Esophagus squamous epithelium (tissue), 5 donors: ENCODE results near the gene TTC39B. TPM values are rescaled to one million over a fixed set of nuclear protein-coding genes. Genes with fewer than 3 reads are reported as not detected.
A peak's percentile ranks its signal among the peaks of the same experiment; 100 is the strongest.

Experiments used
- DNase-seq: peaks from one replicate; lab custom pipeline; 2025; lab: John Stamatoyannopoulos, UW
- H3K27ac ChIP-seq, 4 donors: fragments of 200-600 bp; sonication (generic); one replicate each; pipeline ENCODE4 v1.5.1; 2016 to 2019; ENCODE audit warnings: mild to moderate bottlenecking in 1 of 4
- H3K27me3 ChIP-seq, 4 donors: fragments of 200-600 bp; sonication (generic); 1 replicate in 3 of 4; 2 replicates in 1 of 4; pipeline versions ENCODE4 v1.5.1 to v1.6.0; 2017 to 2021; ENCODE audit warnings: antibody characterized with exemption in 1 of 4
- H3K36me3 ChIP-seq, 3 donors: fragments of 200-600 bp; sonication (generic); one replicate each; pipeline ENCODE4 v1.5.1; 2016 to 2019
- H3K4me1 ChIP-seq, 3 donors: fragments of 200-600 bp; sonication (generic); one replicate each; pipeline ENCODE4 v1.5.1; 2017 to 2019
- H3K4me3 ChIP-seq, 4 donors: fragments of 200-600 bp; sonication (generic); 1 replicate in 3 of 4; 2 replicates in 1 of 4; pipeline ENCODE4 v1.5.1; 2016 to 2019; ENCODE audit warnings: mild to moderate bottlenecking in 2 of 4, moderate library complexity in 1 of 4
- H3K9me3 ChIP-seq, 3 donors: fragments of 200-600 bp; sonication (generic); one replicate each; pipeline ENCODE4 v1.5.1; 2016 to 2019
- CTCF ChIP-seq, 6 experiments: fragments of 450-650 bp in 4 of 6; fragments of 200-600 bp in 2 of 6; sonication (generic) in 2 of 6; IDR thresholded peaks; one replicate each; pipeline ENCODE4 v1.5.1; 2016 to 2019; ENCODE audit warnings: antibody characterized with exemption in 6 of 6, mild to moderate bottlenecking in 4 of 6, moderate library complexity in 4 of 6
- POLR2A ChIP-seq, 4 donors: fragments of 450-650 bp; IDR thresholded peaks; one replicate each; pipeline ENCODE4 v1.6.1; 2017; ENCODE audit warnings: antibody characterized with exemption in 4 of 4, mild to moderate bottlenecking in 4 of 4, moderate library complexity in 3 of 4
- whole genome bisulfite sequencing, 2 donors: methylation state at CpG; one replicate each; pipeline ENCODE4 v1.1.5; 2018; 5-methylcytosine and 5-hydroxymethylcytosine counted together
- intact Hi-C: fragments of 100-400 bp; cut with DNase I; formaldehyde crosslinking; loops from one replicate; pipeline ENCODE4 v1.15.0; 2022
- total RNA-seq, 4 donors: library from RNA; depleted of rRNA; stranded (reverse); fragments of >200 nt; gene quantifications; one replicate each; pipeline ENCODE4 v1.1.0, GENCODE V29; 2016
- donor health status: DM: yes; HTN: yes; CAD: no.

Gene TTC39B
- total RNA-seq, 4 donors from 2014 or later = 15.8 to 24.3 (median 17.5) TPM

- intact Hi-C loops = no loop called here
- Histone ChIP-seq H3K4me1 (peaks cover 15 to 49% (median 23%) of the 10 kb centered on the region in 3 donors), H3K27ac (peak overlapping the region in 1 of 4 donors; percentile 96), H3K9me3 (no peaks in the 10 kb centered on the region), H3K27me3 (no peaks in the 10 kb centered on the region), H3K4me3 (peak overlapping the region in 1 of 4 donors; percentile 82), H3K36me3 (no peaks in the 10 kb centered on the region)
- WGBS, 2 donors = 91 to 100% methylated on average over 1 of the region's 1 CpG
- no peak for DNase-seq
- no peak for TF ChIP-seq POLR2A (IDR thresholded peaks at IDR 0.05)
- TF ChIP-seq CTCF (IDR thresholded peaks at IDR 0.05) = no peak
These were observed 2.4 kb downstream of the TTC39B start for GRCh38 chr9:15304632-15305031.

- no peak for TF ChIP-seq CTCF (IDR thresholded peaks at IDR 0.05)
- TF ChIP-seq POLR2A (IDR thresholded peaks at IDR 0.05) = no peak
- no peak for DNase-seq
- 57 to 69% methylated on average over 1 of the region's 1 CpG for WGBS, 2 donors
- intact Hi-C loops = no loop called here
- no peak overlapping the region for H3K4me3 ChIP-seq
- H3K27ac ChIP-seq = peak overlapping the region in 2 of 4 donors; percentile 10 to 42
- peaks cover 12 to 59% (median 26%) of the 10 kb centered on the region in 3 donors for H3K4me1 ChIP-seq
- H3K9me3 ChIP-seq = no peaks in the 10 kb centered on the region
- H3K27me3 ChIP-seq = no peaks in the 10 kb centered on the region
- peaks cover 0 to 20% (median 0%) of the 10 kb centered on the region in 3 donors for H3K36me3 ChIP-seq
These were observed 6.8 kb downstream of the TTC39B start for GRCh38 chr9:15300218-15300617.

- 67 to 85% methylated on average over 6 of the region's 6 CpGs for WGBS, 2 donors
- intact Hi-C loops = no loop called here
These were observed 7.6 kb downstream of the TTC39B start for GRCh38 chr9:15299374-15299939.

GRCh38 chr9:15298362-15298761 lies 8.7 kb downstream of the TTC39B start:
- H3K36me3 ChIP-seq = peaks cover 0 to 20% (median 0%) of the 10 kb centered on the region in 3 donors
- peaks cover 13 to 67% (median 29%) of the 10 kb centered on the region in 3 donors for H3K4me1 ChIP-seq
- no peaks in the 10 kb centered on the region for H3K9me3 ChIP-seq
- 90 to 98% methylated on average over 3 of the region's 3 CpGs for WGBS, 2 donors
- TF ChIP-seq POLR2A (IDR thresholded peaks at IDR 0.05) = no peak
- TF ChIP-seq CTCF (IDR thresholded peaks at IDR 0.05) = no peak
- no peak overlapping the region for H3K4me3 ChIP-seq
- intact Hi-C loops = no loop called here
- peak overlapping the region in 3 of 4 donors; percentile 44 to 88 (median 55) for H3K27ac ChIP-seq
- no peak for DNase-seq
- no peaks in the 10 kb centered on the region for H3K27me3 ChIP-seq

More at GRCh38 chr9:15299374-15299939, 7.6 kb downstream of the TTC39B start:
- H3K4me1 ChIP-seq = peaks cover 9 to 59% (median 21%) of the 10 kb centered on the region in 3 donors
- H3K4me3 ChIP-seq = no peak overlapping the region
- TF ChIP-seq CTCF (IDR thresholded peaks at IDR 0.05) (no peak), POLR2A (IDR thresholded peaks at IDR 0.05) (peak in 1 of 4 donors; percentile 16)
- H3K36me3 ChIP-seq = peaks cover 0 to 20% (median 0%) of the 10 kb centered on the region in 3 donors
- peak overlapping the region in 3 of 4 donors; percentile 38 to 55 (median 44) for H3K27ac ChIP-seq
- H3K9me3 ChIP-seq = no peaks in the 10 kb centered on the region
- no peaks in the 10 kb centered on the region for H3K27me3 ChIP-seq
- DNase-seq = no peak

GRCh38 chr9:15295761-15296405 lies 11.1 kb downstream of the TTC39B start:
- no peaks in the 10 kb centered on the region for H3K27me3 ChIP-seq
- no peak for TF ChIP-seq POLR2A (IDR thresholded peaks at IDR 0.05)
- TF ChIP-seq CTCF (IDR thresholded peaks at IDR 0.05) = peak in 1 of 6 experiments; percentile 3
- peaks cover 13 to 74% (median 29%) of the 10 kb centered on the region in 3 donors for H3K4me1 ChIP-seq
- intact Hi-C loops = no loop called here
- WGBS, 2 donors = 3 to 6% methylated on average over 4 of the region's 4 CpGs
- H3K27ac ChIP-seq = peak overlapping the region; percentile 75 to 88 (median 85)
- peaks cover 0 to 20% (median 0%) of the 10 kb centered on the region in 3 donors for H3K36me3 ChIP-seq
- no peaks in the 10 kb centered on the region for H3K9me3 ChIP-seq
- DNase-seq = no peak
- H3K4me3 ChIP-seq = peak overlapping the region; percentile 30 to 67 (median 44)
